ENCODE results near the gene MYO9B.
A peak's percentile ranks its signal among the peaks of the same experiment; 100 is the strongest.
"Not testable (repeated sequence)": the region's sequence is repeated elsewhere in the genome, so short reads cannot be mapped to it uniquely, and the experiment has no call there.

Gene MYO9B

GRCh38 chr19:17095141-17095919 is 19.8 kb downstream of the MYO9B start:
- peaks cover 62% of the 10 kb centered on the region for H3K4me1 Mint-ChIP-seq
- peaks cover 54% of the 10 kb centered on the region for H3K36me3 Mint-ChIP-seq
- H3K27ac Mint-ChIP-seq = peak overlapping the region; percentile 67
- H3K9me3 Mint-ChIP-seq = no peaks in the 10 kb centered on the region
- ATAC-seq (no peak), DNase-seq (ENCODE audit: low spot score in 2 of 2) (no peak)
- H3K4me3 Mint-ChIP-seq = no peak overlapping the region

- Mint-ChIP-seq H3K27ac (peak overlapping the region; percentile 68), H3K4me1 (peaks cover 59% of the 10 kb centered on the region), H3K4me3 (no peak overlapping the region), H3K9me3 (no peaks in the 10 kb centered on the region), H3K36me3 (peaks cover 67% of the 10 kb centered on the region)
- no peak for ATAC-seq
- DNase-seq (ENCODE audit: low spot score in 2 of 2) = no peak
Observed at GRCh38 chr19:17097593-17098126, 22.1 kb downstream of the MYO9B start.

- H3K4me1 Mint-ChIP-seq = peaks cover 64% of the 10 kb centered on the region
Observed at GRCh38 chr19:17098326-17098725, 22.7 kb downstream of the MYO9B start.

GRCh38 chr19:17101686-17102628 is 26.4 kb downstream of the MYO9B start:
- H3K27ac Mint-ChIP-seq = no peak overlapping the region
- no peak overlapping the region for H3K4me3 Mint-ChIP-seq
- H3K9me3 Mint-ChIP-seq = no peaks in the 10 kb centered on the region
- ATAC-seq = no peak
- DNase-seq (ENCODE audit: low spot score in 2 of 2) = no peak
- H3K4me1 Mint-ChIP-seq = peaks cover 59% of the 10 kb centered on the region
- peaks cover 84% of the 10 kb centered on the region for H3K36me3 Mint-ChIP-seq

More at GRCh38 chr19:17098326-17098725, 22.7 kb downstream of the MYO9B start:
- no peak overlapping the region for H3K4me3 Mint-ChIP-seq
- no peaks in the 10 kb centered on the region for H3K9me3 Mint-ChIP-seq
- ATAC-seq (no peak), DNase-seq (ENCODE audit: low spot score in 2 of 2) (no peak)
- H3K27ac Mint-ChIP-seq = peak overlapping the region; percentile 68
- peaks cover 69% of the 10 kb centered on the region for H3K36me3 Mint-ChIP-seq

- H3K27ac Mint-ChIP-seq = peak overlapping the region; percentile 27
- DNase-seq (ENCODE audit: low spot score in 2 of 2) (no peak), ATAC-seq (no peak)
- H3K9me3 Mint-ChIP-seq = no peaks in the 10 kb centered on the region
- peaks cover 60% of the 10 kb centered on the region for H3K4me1 Mint-ChIP-seq
- H3K36me3 Mint-ChIP-seq = peaks cover 88% of the 10 kb centered on the region
- H3K4me3 Mint-ChIP-seq = no peak overlapping the region
Observed at GRCh38 chr19:17103177-17103576, 27.6 kb downstream of the MYO9B start.

GRCh38 chr19:17104679-17105078 is 29.1 kb downstream of the MYO9B start:
- H3K27ac Mint-ChIP-seq = peak overlapping the region; percentile 85
- H3K4me3 Mint-ChIP-seq = no peak overlapping the region
- no peak for DNase-seq (ENCODE audit: low spot score in 2 of 2)
- H3K9me3 Mint-ChIP-seq = no peaks in the 10 kb centered on the region
- peak; percentile 31 for ATAC-seq
- peaks cover 90% of the 10 kb centered on the region for H3K36me3 Mint-ChIP-seq
- peaks cover 54% of the 10 kb centered on the region for H3K4me1 Mint-ChIP-seq

- H3K36me3 Mint-ChIP-seq = peaks cover 92% of the 10 kb centered on the region
- H3K9me3 Mint-ChIP-seq = no peaks in the 10 kb centered on the region
- peak overlapping the region; percentile 63 for H3K27ac Mint-ChIP-seq
- peaks cover 59% of the 10 kb centered on the region for H3K4me1 Mint-ChIP-seq
- H3K4me3 Mint-ChIP-seq = no peak overlapping the region
- DNase-seq (ENCODE audit: low spot score in 2 of 2) (no peak), ATAC-seq (no peak)
Observed at GRCh38 chr19:17105556-17105955, 30.0 kb downstream of the MYO9B start.

- H3K4me1 Mint-ChIP-seq = peaks cover 64% of the 10 kb centered on the region
- H3K36me3 Mint-ChIP-seq = peaks cover 98% of the 10 kb centered on the region
- not testable (repeated sequence) for H3K9me3 Mint-ChIP-seq; DNase-seq (ENCODE audit: low spot score in 2 of 2); H3K4me3 Mint-ChIP-seq; H3K27ac Mint-ChIP-seq; ATAC-seq
Observed at GRCh38 chr19:17106964-17107363, 31.4 kb downstream of the MYO9B start.

GRCh38 chr19:17107546-17108452 is 32.2 kb downstream of the MYO9B start:
- Mint-ChIP-seq H3K36me3 (peaks cover 95% of the 10 kb centered on the region), H3K9me3 (no peaks in the 10 kb centered on the region), H3K27ac (peak overlapping the region; percentile 40), H3K4me3 (no peak overlapping the region), H3K4me1 (peaks cover 64% of the 10 kb centered on the region)
- ATAC-seq (peak; percentile 78), DNase-seq (ENCODE audit: low spot score in 2 of 2) (no peak)

GRCh38 chr19:17108453-17108784 is 32.8 kb downstream of the MYO9B start:
- H3K36me3 Mint-ChIP-seq = peaks cover 95% of the 10 kb centered on the region
- H3K27ac Mint-ChIP-seq = peak overlapping the region; percentile 40
- no peaks in the 10 kb centered on the region for H3K9me3 Mint-ChIP-seq
- ATAC-seq (no peak), DNase-seq (ENCODE audit: low spot score in 2 of 2) (no peak)
- peaks cover 64% of the 10 kb centered on the region for H3K4me1 Mint-ChIP-seq
- H3K4me3 Mint-ChIP-seq = no peak overlapping the region

- peaks cover 95% of the 10 kb centered on the region for H3K36me3 Mint-ChIP-seq
- no peaks in the 10 kb centered on the region for H3K9me3 Mint-ChIP-seq
- ATAC-seq (no peak), DNase-seq (ENCODE audit: low spot score in 2 of 2) (no peak)
- peaks cover 67% of the 10 kb centered on the region for H3K4me1 Mint-ChIP-seq
- H3K4me3 Mint-ChIP-seq = no peak overlapping the region
- peak overlapping the region; percentile 67 for H3K27ac Mint-ChIP-seq
Observed at GRCh38 chr19:17109300-17109699, 33.7 kb downstream of the MYO9B start.

GRCh38 chr19:17109962-17110598 is 34.5 kb downstream of the MYO9B start:
- Mint-ChIP-seq H3K9me3 (no peaks in the 10 kb centered on the region), H3K36me3 (peaks cover 95% of the 10 kb centered on the region), H3K27ac (peak overlapping the region; percentile 67), H3K4me3 (no peak overlapping the region), H3K4me1 (peaks cover 62% of the 10 kb centered on the region)
- ATAC-seq (no peak), DNase-seq (ENCODE audit: low spot score in 2 of 2) (no peak)

- H3K9me3 Mint-ChIP-seq = no peaks in the 10 kb centered on the region
- H3K36me3 Mint-ChIP-seq = peaks cover 95% of the 10 kb centered on the region
- H3K4me1 Mint-ChIP-seq = peaks cover 58% of the 10 kb centered on the region
- ATAC-seq (no peak), DNase-seq (ENCODE audit: low spot score in 2 of 2) (no peak)
- H3K27ac Mint-ChIP-seq = peak overlapping the region; percentile 67
- no peak overlapping the region for H3K4me3 Mint-ChIP-seq
Observed at GRCh38 chr19:17110599-17110966, 35.0 kb downstream of the MYO9B start.

GRCh38 chr19:17111766-17112165 is 36.2 kb downstream of the MYO9B start:
- Mint-ChIP-seq H3K36me3 (peaks cover 87% of the 10 kb centered on the region), H3K4me1 (peaks cover 52% of the 10 kb centered on the region), H3K4me3 (no peak overlapping the region), H3K9me3 (no peaks in the 10 kb centered on the region), H3K27ac (peak overlapping the region; percentile 85)
- DNase-seq (ENCODE audit: low spot score in 2 of 2) = no peak
- ATAC-seq = no peak

Measured in stimulated activated effector memory CD8-positive, alpha-beta T cell treated with anti-CD3 and anti-CD28 coated beads, Interleukin-12 subunit alpha, Interleukin-12 subunit beta, amount 100 ng/mL, for 72 hours (primary cell).